ENCODE data around the gene PCDHB11. TPM values are rescaled to one million over a fixed set of nuclear protein-coding genes. Genes with fewer than 3 reads are reported as not detected.
A peak's percentile ranks its signal among the peaks of the same experiment; 100 is the strongest.
"Not testable (repeated sequence)": the region's sequence is repeated elsewhere in the genome, so short reads cannot be mapped to it uniquely, and the experiment has no call there.

Gene PCDHB11
- total RNA-seq, 1 experiment from 2014 or later = 1.5 TPM

DNA sequence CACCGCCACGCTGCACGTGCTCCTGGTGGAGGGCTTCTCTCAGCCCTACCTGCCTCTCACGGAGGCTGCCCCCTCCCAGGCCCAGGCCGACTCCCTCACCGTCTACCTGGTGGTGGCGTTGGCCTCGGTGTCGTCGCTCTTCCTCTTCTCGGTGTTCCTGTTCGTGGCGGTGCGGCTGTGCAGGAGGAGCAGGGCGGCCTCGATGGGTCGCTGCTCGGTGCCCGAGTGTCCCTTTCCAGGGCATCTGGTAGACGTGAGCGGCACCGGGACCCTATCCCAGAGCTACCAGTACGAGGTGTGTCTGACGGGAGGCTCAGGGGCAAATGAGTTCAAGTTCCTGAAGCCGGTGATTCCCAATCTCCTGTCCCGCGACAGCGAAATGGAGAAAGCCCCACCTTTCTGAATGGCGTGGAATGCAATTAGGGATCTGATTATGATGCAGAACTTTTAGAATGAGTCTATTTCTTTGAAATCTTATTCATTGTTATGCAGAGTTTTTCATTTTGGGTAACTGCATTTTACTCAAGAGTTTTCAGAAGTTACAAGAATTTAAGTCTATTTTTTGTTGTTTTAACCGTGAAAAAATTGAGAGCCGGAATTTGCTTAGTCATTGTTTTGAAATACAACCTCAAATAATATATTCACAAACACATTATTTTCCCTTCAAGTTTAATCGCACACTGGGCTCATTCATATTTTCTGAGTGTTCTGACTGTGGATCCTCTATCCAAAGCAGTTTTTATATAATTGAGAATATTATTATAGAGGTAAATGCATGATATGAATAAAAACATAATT, 37.3 kb downstream of the PCDHB11 start:
- DNase-seq (ENCODE audit: low read depth) = no peak

DNA sequence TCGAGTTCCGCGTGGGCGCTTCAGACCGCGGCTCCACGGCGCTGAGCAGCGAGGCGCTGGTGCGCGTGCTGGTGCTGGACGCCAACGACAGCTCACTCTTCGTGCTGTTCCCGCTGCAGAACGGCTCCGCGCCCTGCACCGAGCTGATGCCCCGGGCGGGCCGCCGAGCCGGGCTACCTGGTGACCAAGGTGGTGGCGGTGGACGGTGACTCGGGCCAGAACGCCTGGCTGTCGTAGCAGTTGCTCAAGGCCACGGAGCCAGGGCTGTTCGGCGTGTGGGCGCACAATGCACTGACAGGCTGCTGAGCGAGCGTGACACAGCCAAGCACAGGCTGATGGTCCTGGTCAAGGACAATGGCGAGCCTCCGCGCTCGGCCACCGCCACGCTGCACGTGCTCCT, 42.1 kb downstream of the PCDHB11 start:
- DNase-seq (ENCODE audit: low read depth) = no peak

- DNase-seq (ENCODE audit: low read depth) = peak; percentile 37
Measured at GRCh38 chr5:141245250-141245717, 45.9 kb downstream of the PCDHB11 start, which contains the start of gene PCDHB15. Gene PCDHB15 (plus strand): TSS chr5:141245395. CDS start chr5:141245579, 184 bp downstream.

GRCh38 chr5:141246971-141247370, 47.5 kb downstream of the PCDHB11 start:
- DNase-seq (ENCODE audit: low read depth) = not testable (repeated sequence)

DNA sequence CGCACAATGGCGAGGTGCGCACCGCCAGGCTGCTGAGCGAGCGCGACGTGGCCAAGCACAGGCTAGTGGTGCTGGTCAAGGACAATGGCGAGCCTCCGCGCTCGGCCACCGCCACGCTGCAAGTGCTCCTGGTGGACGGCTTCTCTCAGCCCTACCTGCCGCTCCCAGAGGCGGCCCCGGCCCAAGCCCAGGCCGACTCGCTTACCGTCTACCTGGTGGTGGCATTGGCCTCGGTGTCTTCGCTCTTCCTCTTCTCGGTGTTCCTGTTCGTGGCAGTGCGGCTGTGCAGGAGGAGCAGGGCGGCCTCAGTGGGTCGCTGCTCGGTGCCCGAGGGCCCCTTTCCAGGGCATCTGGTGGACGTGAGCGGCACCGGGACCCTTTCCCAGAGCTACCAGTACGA, 48.0 kb downstream of the PCDHB11 start:
- DNase-seq (ENCODE audit: low read depth) = not testable (repeated sequence)

DNA sequence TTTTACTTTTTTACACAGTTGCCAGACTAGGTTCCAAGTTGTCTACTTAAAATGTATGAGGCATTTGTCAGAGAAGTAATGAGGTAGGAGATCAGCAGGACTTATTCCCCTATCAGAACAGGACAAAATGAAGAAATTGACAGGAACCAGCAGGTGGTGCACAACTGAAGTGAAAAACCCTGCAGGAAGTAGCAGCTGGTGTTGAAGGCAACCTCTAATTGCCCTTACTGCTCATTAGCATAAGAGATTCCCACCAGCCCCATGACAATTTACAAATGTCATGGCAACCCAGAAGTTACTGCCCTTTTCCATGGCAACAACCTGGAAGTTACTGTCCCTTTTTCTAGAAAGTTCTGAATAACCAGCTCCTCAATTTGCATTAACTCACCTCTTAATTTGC, 51.1 kb downstream of the PCDHB11 start:
- no peak for DNase-seq (ENCODE audit: low read depth)

Other genes starting within 250 kb of the PCDHB11 start
- gene PCDHAC2, start 233.2 kb upstream of the PCDHB11 start, total RNA-seq (2014; rRNA removed) = 0.06 and 0.23 TPM in 2 replicates
- not detected in 2 replicates for gene PCDHB1, start 148.3 kb upstream of the PCDHB11 start, total RNA-seq (2014; rRNA removed)
- gene PCDHB2, start 105.0 kb upstream of the PCDHB11 start, total RNA-seq (2014; rRNA removed) = 10.7 and 13.4 TPM in 2 replicates
- gene PCDHB3, start 99.2 kb upstream of the PCDHB11 start, total RNA-seq (2014; rRNA removed) = 2.0 and 2.4 TPM in 2 replicates
- gene PCDHB4, start 77.8 kb upstream of the PCDHB11 start, total RNA-seq (2014; rRNA removed) = 1.8 and 1.9 TPM in 2 replicates
- gene PCDHB5, start 64.4 kb upstream of the PCDHB11 start, total RNA-seq (2014; rRNA removed) = 0.63 and 1.1 TPM in 2 replicates
- gene PCDHB6, start 49.6 kb upstream of the PCDHB11 start, total RNA-seq (2014; rRNA removed) = 0.34 and 0.38 TPM in 2 replicates
- gene PCDHB7, start 27.0 kb upstream of the PCDHB11 start, total RNA-seq (2014; rRNA removed) = 2.0 and 3.4 TPM in 2 replicates
- gene PCDHB8, start 21.8 kb upstream of the PCDHB11 start, total RNA-seq (2014; rRNA removed) = 9.6 and 12.3 TPM in 2 replicates
- 10.4 and 12.2 TPM in 2 replicates for gene PCDHB16, start 17.2 kb upstream of the PCDHB11 start, total RNA-seq (2014; rRNA removed)
- 2.8 and 3.1 TPM in 2 replicates for gene PCDHB9, start 12.5 kb upstream of the PCDHB11 start, total RNA-seq (2014; rRNA removed)
- 2.4 and 2.8 TPM in 2 replicates for gene PCDHB10, start 7.3 kb upstream of the PCDHB11 start, total RNA-seq (2014; rRNA removed)
- 3.1 and 3.6 TPM in 2 replicates for gene PCDHB12, start 9.1 kb downstream of the PCDHB11 start, total RNA-seq (2014; rRNA removed)
- 3.5 and 5.1 TPM in 2 replicates for gene PCDHB13, start 14.3 kb downstream of the PCDHB11 start, total RNA-seq (2014; rRNA removed)
- 4.3 and 4.9 TPM in 2 replicates for gene PCDHB14, start 23.7 kb downstream of the PCDHB11 start, total RNA-seq (2014; rRNA removed)
- 3.8 TPM in 2 replicates for gene PCDHB15, start 45.8 kb downstream of the PCDHB11 start, total RNA-seq (2014; rRNA removed)
- 0.17 TPM in 1 of 2 replicates, not detected in the other for gene SLC25A2, start 104.4 kb downstream of the PCDHB11 start, total RNA-seq (2014; rRNA removed)
- gene TAF7, start 121.2 kb downstream of the PCDHB11 start, total RNA-seq (2014; rRNA removed) = 65.1 and 67.6 TPM in 2 replicates
- 5.3 and 7.1 TPM in 2 replicates for gene PCDHGA1, start 130.9 kb downstream of the PCDHB11 start, total RNA-seq (2014; rRNA removed)
- 0.90 and 1.1 TPM in 2 replicates for gene PCDHGA2, start 139.1 kb downstream of the PCDHB11 start, total RNA-seq (2014; rRNA removed)
- gene PCDHGA3, start 144.2 kb downstream of the PCDHB11 start, total RNA-seq (2014; rRNA removed) = 0.57 TPM in 1 of 2 replicates, not detected in the other
- gene PCDHGB1, start 150.5 kb downstream of the PCDHB11 start, total RNA-seq (2014; rRNA removed) = 6.8 and 8.1 TPM in 2 replicates
- 3.9 and 4.4 TPM in 2 replicates for gene PCDHGA4, start 155.4 kb downstream of the PCDHB11 start, total RNA-seq (2014; rRNA removed)
- 9.0 and 12.5 TPM in 2 replicates for gene PCDHGB2, start 160.4 kb downstream of the PCDHB11 start, total RNA-seq (2014; rRNA removed)
- 0.98 and 1.5 TPM in 2 replicates for gene PCDHGA5, start 164.5 kb downstream of the PCDHB11 start, total RNA-seq (2014; rRNA removed)
- 1.4 and 1.6 TPM in 2 replicates for gene PCDHGB3, start 170.6 kb downstream of the PCDHB11 start, total RNA-seq (2014; rRNA removed)
- 0.77 and 0.98 TPM in 2 replicates for gene PCDHGA6, start 174.3 kb downstream of the PCDHB11 start, total RNA-seq (2014; rRNA removed)
- 0.57 and 0.77 TPM in 2 replicates for gene PCDHGA7, start 183.1 kb downstream of the PCDHB11 start, total RNA-seq (2014; rRNA removed)
- gene PCDHGB4, start 188.1 kb downstream of the PCDHB11 start, total RNA-seq (2014; rRNA removed) = 0.69 and 0.71 TPM in 2 replicates
- 0.26 and 0.75 TPM in 2 replicates for gene PCDHGA8, start 193.0 kb downstream of the PCDHB11 start, total RNA-seq (2014; rRNA removed)
- 0.52 and 2.1 TPM in 2 replicates for gene PCDHGB5, start 198.3 kb downstream of the PCDHB11 start, total RNA-seq (2014; rRNA removed)
- gene PCDHGA9, start 203.2 kb downstream of the PCDHB11 start, total RNA-seq (2014; rRNA removed) = 0.64 and 0.75 TPM in 2 replicates
- gene PCDHGB6, start 208.4 kb downstream of the PCDHB11 start, total RNA-seq (2014; rRNA removed) = 0.32 and 0.40 TPM in 2 replicates
- 17.4 and 21.4 TPM in 2 replicates for gene PCDHGA10, start 213.4 kb downstream of the PCDHB11 start, total RNA-seq (2014; rRNA removed)
- 0.52 and 0.83 TPM in 2 replicates for gene PCDHGB7, start 218.1 kb downstream of the PCDHB11 start, total RNA-seq (2014; rRNA removed)
- gene PCDHGA11, start 221.4 kb downstream of the PCDHB11 start, total RNA-seq (2014; rRNA removed) = 0.64 and 0.75 TPM in 2 replicates
- gene PCDHGA12, start 230.9 kb downstream of the PCDHB11 start, total RNA-seq (2014; rRNA removed) = 6.1 and 6.9 TPM in 2 replicates

Measured in LHCN-M2 (cell line).